ENCODE results near the gene NTM. TPM values are rescaled to one million over a fixed set of nuclear protein-coding genes. Genes with fewer than 3 reads are reported as not detected.

Gene NTM
- total and polyA plus RNA-seq, 10 donors, result 0.13 to 1.6 (median 0.67) TPM

GRCh38 chr11:131579932-131580387 lies 209.5 kb downstream of the NTM start:
- H3K36me3 ChIP-seq, result no peaks in the 10 kb centered on the region
- no peak overlapping the region for H3K4me3 ChIP-seq
- DNase-seq, result no peak
- intact Hi-C loops (cut with DNase I; ENCODE audit: low total_unique reads), result loop anchor here (5.0 kb wide), 1 partner anchor 92 kb away; no protein-coding TSS in a partner anchor
- 55 to 64% (median 61%) methylated on average over 7 of the region's 7 CpGs for WGBS, 5 donors
- no peak for TF ChIP-seq POLR2AphosphoS5 (IDR thresholded peaks at IDR 0.05)
- TF ChIP-seq POLR2A (IDR thresholded peaks at IDR 0.05), result no peak
- peak in 6 of 11 experiments; percentile 23 to 49 (median 32) for TF ChIP-seq CTCF (IDR thresholded peaks at IDR 0.05 in 8 of 11, conservative IDR thresholded peaks at IDR 0.05 in 3 of 11)
- peaks cover 0 to 18% (median 0%) of the 10 kb centered on the region in 7 donors for H3K27me3 ChIP-seq (replicated peaks in 1 of 7)
- H3K4me1 ChIP-seq, result no peaks in the 10 kb centered on the region
- no peak overlapping the region for H3K27ac ChIP-seq
- no peaks in the 10 kb centered on the region for H3K9me3 ChIP-seq

GRCh38 chr11:131580476-131580875 lies 210.1 kb downstream of the NTM start:
- DNase-seq, result no peak
- WGBS, 5 donors, result 63 to 82% (median 72%) methylated on average over 4 of the region's 4 CpGs
- Histone ChIP-seq H3K4me3 (no peak overlapping the region), H3K4me1 (no peaks in the 10 kb centered on the region), H3K27ac (no peak overlapping the region), H3K9me3 (no peaks in the 10 kb centered on the region), H3K36me3 (no peaks in the 10 kb centered on the region), H3K27me3 (replicated peaks in 1 of 7) (peaks cover 0 to 21% (median 0%) of the 10 kb centered on the region in 7 donors)
- TF ChIP-seq POLR2AphosphoS5 (IDR thresholded peaks at IDR 0.05), result no peak
- no peak for TF ChIP-seq CTCF (IDR thresholded peaks at IDR 0.05 in 8 of 11, conservative IDR thresholded peaks at IDR 0.05 in 3 of 11)
- TF ChIP-seq POLR2A (IDR thresholded peaks at IDR 0.05), result no peak
- intact Hi-C loops (cut with DNase I; ENCODE audit: low total_unique reads), result loop anchor here (5.0 kb wide), 1 partner anchor 92 kb away; no protein-coding TSS in a partner anchor

- peaks cover 0 to 15% (median 0%) of the 10 kb centered on the region in 7 donors for H3K27me3 ChIP-seq (replicated peaks in 1 of 7)
- H3K4me3 ChIP-seq, result no peak overlapping the region
- no peak for TF ChIP-seq POLR2AphosphoS5 (IDR thresholded peaks at IDR 0.05)
- no peak for TF ChIP-seq POLR2A (IDR thresholded peaks at IDR 0.05)
- no peak for TF ChIP-seq CTCF (IDR thresholded peaks at IDR 0.05 in 8 of 11, conservative IDR thresholded peaks at IDR 0.05 in 3 of 11)
- peaks cover 0 to 3% (median 0%) of the 10 kb centered on the region in 8 donors for H3K9me3 ChIP-seq
- no peak overlapping the region for H3K27ac ChIP-seq
- no peaks in the 10 kb centered on the region for H3K36me3 ChIP-seq
- no peaks in the 10 kb centered on the region for H3K4me1 ChIP-seq
- intact Hi-C loops (cut with DNase I; ENCODE audit: low total_unique reads), result loop anchor here (5.0 kb wide), 1 partner anchor 91 kb away; no protein-coding TSS in a partner anchor
- DNase-seq, result no peak
- 57 to 71% (median 67%) methylated on average over 6 of the region's 6 CpGs for WGBS, 5 donors
Measured at GRCh38 chr11:131581046-131581445, 210.6 kb downstream of the NTM start.

- intact Hi-C loops (cut with DNase I; ENCODE audit: low total_unique reads), result loop anchor here (5.0 kb wide), 1 partner anchor 90 kb away; no protein-coding TSS in a partner anchor
- DNase-seq, result no peak
- no peak overlapping the region for H3K27ac ChIP-seq
Measured at GRCh38 chr11:131582021-131582525, 211.7 kb downstream of the NTM start.

More at GRCh38 chr11:131582021-131582525, 211.7 kb downstream of the NTM start:
- Histone ChIP-seq H3K9me3 (peaks cover 0 to 13% (median 0%) of the 10 kb centered on the region in 8 donors), H3K27me3 (replicated peaks in 1 of 7) (peaks cover 0 to 10% (median 0%) of the 10 kb centered on the region in 7 donors), H3K4me3 (no peak overlapping the region), H3K36me3 (no peaks in the 10 kb centered on the region), H3K4me1 (no peaks in the 10 kb centered on the region)
- WGBS, 5 donors, result 74 to 86% (median 83%) methylated on average over 12 of the region's 12 CpGs
- TF ChIP-seq POLR2A (IDR thresholded peaks at IDR 0.05) (no peak), POLR2AphosphoS5 (IDR thresholded peaks at IDR 0.05) (no peak)

All from spleen (tissue), 11 donors.